H1 (cell line): ENCODE data around the gene P2RX1. TPM values are rescaled to one million over a fixed set of nuclear protein-coding genes. Genes with fewer than 3 reads are reported as not detected.

Experiments used
- CTCF ChIA-PET: fragments of 300-600 bp; sonication (Branson Sonifier 250); formaldehyde crosslinking; loops from one replicate; lab custom pipeline; 2021; ENCODE audit not compliant: partially characterized antibody; lab: Charles Lee
- POLR2A ChIA-PET: fragments of 300-600 bp; sonication (Branson Sonifier 250); formaldehyde crosslinking; loops from one replicate; lab custom pipeline; 2021; ENCODE audit warnings: inconsistent platforms; ENCODE audit not compliant: partially characterized antibody; lab: Charles Lee
- DNase-seq, 2 experiments: peaks; one replicate each; pipeline versions ENCODE4 v3.0.0 to v3.0.0-alpha.2; 2010 to 2022; ENCODE audit warnings: low spot score in 2 of 2, low read depth in 1 of 2, mixed read lengths in 1 of 2
- FAIRE-seq: peaks from 2 replicates; lab custom pipeline; 2011; peaks lifted over from hg19 to GRCh38; lab: Jason Lieb, UNC
- H2AFZ ChIP-seq: 2 replicates; pipeline ENCODE4 v1.8.1; 2012; ENCODE audit warnings: low read length, inconsistent platforms
- H2AK5ac ChIP-seq: 2 replicates; pipeline ENCODE4 v1.6.1; 2013; ENCODE audit warnings: low read depth, low read length
- H2BK120ac ChIP-seq: replicated peaks from 2 replicates; pipeline ENCODE3; 2013; ENCODE audit warnings: low read depth, low read length, inconsistent platforms
- H2BK12ac ChIP-seq: 2 replicates; pipeline ENCODE4 v1.6.1; 2013; ENCODE audit warnings: low read depth, low read length
- H2BK15ac ChIP-seq: 2 replicates; pipeline ENCODE4 v1.6.1; 2013; ENCODE audit warnings: low read length
- H2BK20ac ChIP-seq: 2 replicates; pipeline ENCODE4 v1.6.1; 2013; ENCODE audit warnings: low read length
- H2BK5ac ChIP-seq: 2 replicates; pipeline ENCODE4 v1.6.1; 2013; ENCODE audit warnings: low read depth, low read length
- H3K14ac ChIP-seq: 2 replicates; pipeline ENCODE4 v1.6.1; 2013; ENCODE audit warnings: inconsistent platforms; ENCODE audit not compliant: insufficient read length
- H3K18ac ChIP-seq: 2 replicates; pipeline ENCODE4 v1.6.1; 2013; ENCODE audit warnings: low read length; ENCODE audit errors: extremely low read depth
- H3K23ac ChIP-seq: 2 replicates; pipeline ENCODE4 v1.6.1; 2013; ENCODE audit warnings: inconsistent platforms; ENCODE audit not compliant: insufficient read length
- H3K23me2 ChIP-seq: 2 replicates; pipeline ENCODE4 v1.6.1; 2013; ENCODE audit warnings: low read depth, low read length
- H3K27ac ChIP-seq: 2 replicates; pipeline ENCODE4 v1.6.1; 2011; ENCODE audit warnings: low read depth, low read length, inconsistent platforms
- H3K27me3 ChIP-seq, 4 experiments: replicated peaks in 1 of 4; 1 replicate in 1 of 4; 2 replicates in 3 of 4; pipeline versions ENCODE4 v1.6.1 to v1.8.1; 2011 to 2013; ENCODE audit warnings: low read length in 3 of 4, mild to moderate bottlenecking in 3 of 4, inconsistent platforms in 2 of 4, mixed read lengths in 2 of 4, moderate library complexity in 1 of 4; ENCODE audit not compliant: control insufficient read depth in 3 of 4, insufficient read depth in 3 of 4; ENCODE audit errors: extremely low read depth in 1 of 4
- H3K36me3 ChIP-seq, 4 experiments: 2 replicates each; pipeline versions ENCODE4 v1.6.1 to v1.8.1; 2011 to 2013; ENCODE audit warnings: mild to moderate bottlenecking in 4 of 4, low read length in 3 of 4, moderate library complexity in 2 of 4, control low read depth in 1 of 4, inconsistent platforms in 1 of 4; ENCODE audit not compliant: insufficient read depth in 4 of 4, control insufficient read depth in 2 of 4
- H3K4ac ChIP-seq: replicated peaks from 2 replicates; pipeline ENCODE3; 2013; ENCODE audit warnings: low read length, low read depth, mixed read lengths, inconsistent platforms; ENCODE audit not compliant: insufficient read length
- H3K4me1 ChIP-seq, 4 experiments: replicated peaks in 1 of 4; 1 replicate in 1 of 4; 2 replicates in 3 of 4; pipeline versions ENCODE4 v1.6.1 to v1.8.1; 2011 to 2013; ENCODE audit warnings: low read length in 3 of 4, inconsistent platforms in 2 of 4, mixed read lengths in 1 of 4; ENCODE audit not compliant: insufficient read depth in 4 of 4, control insufficient read depth in 3 of 4
- H3K4me2 ChIP-seq, 2 experiments: 2 replicates each; pipeline versions ENCODE4 v1.6.1 to v1.8.1; 2011 to 2013; ENCODE audit warnings: low read depth in 2 of 2, low read length in 2 of 2, control low read depth in 1 of 2, inconsistent platforms in 1 of 2, mild to moderate bottlenecking in 1 of 2; ENCODE audit not compliant: insufficient read depth in 1 of 2
- H3K4me3 ChIP-seq, 4 experiments: fragments of 200-600, 300-600 bp in 1 of 4; sonication (generic), shearing (Covaris generic), sonication (Bioruptor Twin) in 1 of 4; 2 replicates each; pipeline versions ENCODE4 v1.5.1 to v1.8.1; 2011 to 2016; ENCODE audit warnings: low read length in 4 of 4, low read depth in 3 of 4, control low read depth in 2 of 4, inconsistent platforms in 2 of 4, mild to moderate bottlenecking in 2 of 4, mixed read lengths in 1 of 4, moderate library complexity in 1 of 4; ENCODE audit not compliant: insufficient read depth in 2 of 4; ENCODE audit errors: extremely low read depth in 1 of 4
- H3K56ac ChIP-seq: replicated peaks from 2 replicates; pipeline ENCODE3; 2013; ENCODE audit warnings: low read depth, mild to moderate bottlenecking, mixed read lengths, low read length, inconsistent platforms; ENCODE audit not compliant: insufficient read length
- H3K79me1 ChIP-seq: 2 replicates; pipeline ENCODE4 v1.6.1; 2013; ENCODE audit warnings: low read depth, low read length, control low read depth
- H3K79me2 ChIP-seq, 2 experiments: 2 replicates each; pipeline versions ENCODE4 v1.6.1 to v1.8.1; 2012 to 2013; ENCODE audit warnings: low read length in 2 of 2, mild to moderate bottlenecking in 2 of 2, inconsistent platforms in 1 of 2; ENCODE audit not compliant: insufficient read depth in 2 of 2, control insufficient read depth in 1 of 2
- H3K9ac ChIP-seq, 4 experiments: replicated peaks in 1 of 4; 1 replicate in 1 of 4; 2 replicates in 3 of 4; pipeline versions ENCODE4 v1.6.1 to v1.8.1; 2011 to 2013; ENCODE audit warnings: low read depth in 3 of 4, low read length in 3 of 4, control low read depth in 2 of 4, mild to moderate bottlenecking in 2 of 4, moderate library complexity in 2 of 4, inconsistent platforms in 1 of 4; ENCODE audit errors: extremely low read depth in 1 of 4
- H3K9me3 ChIP-seq, 2 experiments: 2 replicates each; pipeline versions ENCODE4 v1.6.1 to v1.8.1; 2012 to 2013; ENCODE audit warnings: mild to moderate bottlenecking in 2 of 2, moderate library complexity in 2 of 2, control low read depth in 1 of 2, inconsistent platforms in 1 of 2, low read depth in 1 of 2, low read length in 1 of 2, mixed read lengths in 1 of 2; ENCODE audit not compliant: insufficient read depth in 2 of 2
- H4K20me1 ChIP-seq, 2 experiments: replicated peaks in 1 of 2; 2 replicates each; pipeline versions ENCODE3 to v1.8.1; 2011 to 2013; ENCODE audit warnings: inconsistent platforms in 2 of 2, low read length in 2 of 2, mild to moderate bottlenecking in 1 of 2; ENCODE audit not compliant: insufficient read depth in 2 of 2, control insufficient read depth in 1 of 2
- H4K5ac ChIP-seq: 2 replicates; pipeline ENCODE4 v1.6.1; 2013; ENCODE audit warnings: low read length, low read depth, mixed read lengths, inconsistent platforms; ENCODE audit not compliant: insufficient read length
- H4K8ac ChIP-seq: 2 replicates; pipeline ENCODE4 v1.8.0; 2013; ENCODE audit warnings: mild to moderate bottlenecking, moderate library complexity, low read length, inconsistent platforms; ENCODE audit not compliant: insufficient read depth; ENCODE audit errors: extremely low read depth
- H4K91ac ChIP-seq: replicated peaks from 2 replicates; pipeline ENCODE3; 2013; ENCODE audit warnings: low read length, mixed read lengths, inconsistent platforms; ENCODE audit not compliant: insufficient read length
- CBX8 ChIP-seq: fragments of 300-800, 300-1000 bp; sonication (generic); IDR thresholded peaks from 2 replicates; pipeline ENCODE4 v1.7.1; 2016; ENCODE audit warnings: low read depth, low read length, borderline replicate concordance
- CHD2 ChIP-seq: IDR thresholded peaks from 2 replicates; pipeline ENCODE4 v1.6.1; 2012; ENCODE audit warnings: low read length, improper control_type of control experiment
- TAF7 ChIP-seq: optimal IDR thresholded peaks from 2 replicates; pipeline ENCODE3; 2011; ENCODE audit warnings: low read depth, mild to moderate bottlenecking, inconsistent platforms, low read length, moderate library complexity, borderline replicate concordance
- whole genome bisulfite sequencing, 2 experiments: shearing (Covaris generic) in 1 of 2; methylation state at CpG; one replicate each; pipeline versions ENCODE4 v1.1.6 to v1.1.7; 2013 to 2015; ENCODE audit warnings: low lambda C conversion rate in 2 of 2, mixed read lengths in 2 of 2, inconsistent platforms in 1 of 2, low coverage in 1 of 2, missing lambda C conversion rate in 1 of 2; ENCODE audit not compliant: insufficient replicate concordance in 2 of 2, insufficient coverage in 1 of 2, insufficient read length in 1 of 2; ENCODE audit errors: extremely low coverage in 1 of 2, missing lambda C conversion rate in 1 of 2; 5-methylcytosine and 5-hydroxymethylcytosine counted together
- polyA plus RNA-seq, 7 experiments: library from polyadenylated mRNA; depleted of rRNA in 3 of 7; stranded (reverse) in 5 of 7; unstranded in 2 of 7; fragments of >200 nt in 5 of 7; fragments of 200-250 nt in 2 of 7; gene quantifications; 1 replicate in 5 of 7; 2 replicates in 1 of 7; 4 replicates in 1 of 7; pipeline versions ENCODE4 v1.2.1 to v1.2.3, GENCODE V29; 2011 to 2013; ENCODE audit warnings: missing spikeins in 2 of 7, mixed read lengths in 2 of 7
- total RNA-seq: library from RNA; stranded (reverse); fragmentation: NEBNext Ultra II Directional; extraction: Animal tissue kit (Norgen Biotek cat#: 25700); gene quantifications from 2 replicates; pipeline ENCODE4 v1.2.1, GENCODE V29; 2021
- TF ChIP-seq, protein P1 (sequence below): IDR thresholded peaks from 2 replicates; pipeline ENCODE4 v1.6.1; 2012; ENCODE audit warnings: inconsistent platforms

The P2RX1 gene
- total and polyA plus RNA-seq, 2 of the 8 experiments (the other 6 are each of a cell fraction or from before 2014, with no cell fraction given) = 0.45 to 1.1 TPM

DNA sequence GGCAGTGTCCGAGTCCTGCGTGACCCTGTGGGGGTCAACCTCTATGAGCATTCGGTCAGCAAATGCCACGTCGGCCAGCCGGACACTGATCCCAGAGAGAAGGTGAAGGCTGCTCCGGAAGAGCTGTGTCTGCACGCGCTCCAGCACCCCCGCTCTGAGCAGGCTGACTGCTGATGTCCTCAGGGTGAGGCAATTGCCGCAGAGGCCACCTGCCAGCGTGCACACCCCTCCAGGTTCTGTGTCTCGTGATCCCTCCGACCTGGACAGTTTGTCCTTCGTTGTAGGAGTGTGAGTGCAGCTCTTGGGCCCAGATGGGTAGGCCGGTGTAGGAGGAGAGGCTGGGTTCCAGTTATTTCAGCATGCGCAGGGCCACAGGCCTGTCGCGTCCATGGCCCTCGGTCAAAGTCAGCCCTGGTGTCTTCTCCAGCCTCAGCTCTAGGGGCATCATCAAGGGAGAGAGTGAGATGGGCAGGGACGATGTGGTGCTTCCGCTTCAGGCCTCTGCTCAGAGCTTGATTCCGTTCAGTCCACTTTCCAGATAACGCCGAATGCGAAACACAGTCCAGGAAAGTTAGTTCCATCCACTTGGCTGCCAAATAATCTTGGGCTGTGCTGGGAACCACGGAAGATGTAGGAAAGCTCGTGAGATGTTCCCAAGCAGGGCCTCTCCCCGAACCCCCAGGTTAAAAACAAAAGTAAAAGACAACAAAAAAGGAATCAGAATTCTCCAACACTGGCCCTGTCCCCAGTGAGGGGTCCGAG lies 55.1 kb downstream of the P2RX1 start:
- H2BK120ac ChIP-seq = no peak overlapping the region
- TF ChIP-seq CBX8 = no peak
- TF ChIP-seq, protein P1, sequence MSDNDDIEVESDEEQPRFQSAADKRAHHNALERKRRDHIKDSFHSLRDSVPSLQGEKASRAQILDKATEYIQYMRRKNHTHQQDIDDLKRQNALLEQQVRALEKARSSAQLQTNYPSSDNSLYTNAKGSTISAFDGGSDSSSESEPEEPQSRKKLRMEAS = no peak
- no peak for TF ChIP-seq CHD2
- no peak for TF ChIP-seq TAF7
- H2BK12ac ChIP-seq = no peak overlapping the region
- no peak overlapping the region for H2AK5ac ChIP-seq
- no peak overlapping the region for H3K18ac ChIP-seq
- H2BK5ac ChIP-seq = no peak overlapping the region
- 89% methylated on average over 29 of the region's 30 CpGs; no CpG with 5 or more reads in 1 of the 2 experiments for WGBS, 2 experiments
- no peak overlapping the region for H4K5ac ChIP-seq
- H3K23ac ChIP-seq = no peak overlapping the region
- no peak overlapping the region for H3K14ac ChIP-seq
- H3K9me3 ChIP-seq = no peaks in the 10 kb centered on the region
- H4K91ac ChIP-seq = no peak overlapping the region
- H2AFZ ChIP-seq = no peak overlapping the region
- no peak overlapping the region for H2BK20ac ChIP-seq
- H2BK15ac ChIP-seq = no peak overlapping the region
- peaks cover 0 to 11% (median 2%) of the 10 kb centered on the region in 4 experiments; a peak in 4 of 8 replicates for H3K36me3 ChIP-seq
- no peak overlapping the region for H3K56ac ChIP-seq
- H4K8ac ChIP-seq = no peak overlapping the region
- no peaks in the 10 kb centered on the region for H3K79me1 ChIP-seq
- H3K23me2 ChIP-seq = no peaks in the 10 kb centered on the region
- no peaks in the 10 kb centered on the region for H3K79me2 ChIP-seq
- no peak overlapping the region for H3K4me2 ChIP-seq
- H3K27me3 ChIP-seq = no peaks in the 10 kb centered on the region
- H3K4ac ChIP-seq = no peak overlapping the region
- no peaks in the 10 kb centered on the region for H3K4me1 ChIP-seq
- no peak for FAIRE-seq
- POLR2A ChIA-PET = interaction anchor here (1.2 to 1.6 kb wide), 2 partner anchors 10 to 16 kb away, joined by 5 to 9 read pairs; no protein-coding TSS in a partner anchor
- peaks cover 0 to 2% of the 10 kb centered on the region in 2 experiments for H4K20me1 ChIP-seq
- CTCF ChIA-PET = interaction anchor here (0.8 to 12.7 kb wide), 9 partner anchors 9 to 706 kb away, joined by 3 to 131 read pairs (median 4); partner anchors contain the start of gene NCBP3
- H3K27ac ChIP-seq = no peak overlapping the region
- H3K4me3 ChIP-seq = no peak overlapping the region
- no peak for DNase-seq
- no peak overlapping the region for H3K9ac ChIP-seq
